Activated B cell treated with CpG ODN at 0.5 μM for 24 hours (primary cell): Measurements from ENCODE around the gene C5orf58. TPM values are rescaled to one million over a fixed set of nuclear protein-coding genes. Genes with fewer than 3 reads are reported as not detected.

Source experiments
- ATAC-seq: fragments of 200-7000 bp; cut with Tn5 transposase; one replicate; pipeline ENCODE4 v1.10.0; 2021; ENCODE audit warnings: low read depth, mild to moderate bottlenecking, moderate library complexity
- CTCF ChIA-PET: fragments of 350-600 bp; sonication (Branson Sonifier 250); formaldehyde crosslinking; loops from one replicate; lab custom pipeline; 2021; ENCODE audit warnings: antibody characterized with exemption; lab: Charles Lee
- POLR2A ChIA-PET: fragments of 350-600 bp; sonication (Branson Sonifier 250); formaldehyde crosslinking; loops from one replicate; lab custom pipeline; 2021; ENCODE audit warnings: antibody characterized with exemption; lab: Charles Lee
- DNase-seq: peaks from one replicate; pipeline ENCODE4 v3.0.0; 2022
- H3K27ac Mint-ChIP-seq: one replicate; pipeline ENCODE4 v1.8.0; 2020; ENCODE audit warnings: mixed read lengths
- H3K27me3 Mint-ChIP-seq: one replicate; pipeline ENCODE4 v1.8.0; 2021; ENCODE audit warnings: mixed read lengths
- H3K36me3 Mint-ChIP-seq: one replicate; pipeline ENCODE4 v1.8.0; 2021; ENCODE audit warnings: low read depth, mixed read lengths
- H3K4me1 Mint-ChIP-seq: one replicate; pipeline ENCODE4 v1.8.0; 2021; ENCODE audit warnings: mixed read lengths
- H3K4me3 Mint-ChIP-seq: one replicate; pipeline ENCODE4 v1.8.0; 2020; ENCODE audit warnings: mild to moderate bottlenecking, mixed read lengths
- H3K9me3 Mint-ChIP-seq: one replicate; pipeline ENCODE4 v1.8.0; 2020; ENCODE audit warnings: mixed read lengths
- intact Hi-C: fragments of 100-400 bp; cut with micrococcal nuclease; formaldehyde crosslinking; loops from one replicate; pipeline ENCODE4 v1.15.1; 2024
- total RNA-seq: library from RNA; stranded (reverse); gene quantifications from 2 replicates; pipeline ENCODE4 v1.2.3, GENCODE V29; 2022
- TF ChIP-seq, protein P1 (sequence below): fragments of 200-600 bp; IDR thresholded peaks from one replicate; pipeline ENCODE4 v1.8.0; 2022; ENCODE audit warnings: antibody characterized with exemption, mild to moderate bottlenecking

The C5orf58 gene
- total RNA-seq, 1 donor from 2014 or later = not detected

DNA sequence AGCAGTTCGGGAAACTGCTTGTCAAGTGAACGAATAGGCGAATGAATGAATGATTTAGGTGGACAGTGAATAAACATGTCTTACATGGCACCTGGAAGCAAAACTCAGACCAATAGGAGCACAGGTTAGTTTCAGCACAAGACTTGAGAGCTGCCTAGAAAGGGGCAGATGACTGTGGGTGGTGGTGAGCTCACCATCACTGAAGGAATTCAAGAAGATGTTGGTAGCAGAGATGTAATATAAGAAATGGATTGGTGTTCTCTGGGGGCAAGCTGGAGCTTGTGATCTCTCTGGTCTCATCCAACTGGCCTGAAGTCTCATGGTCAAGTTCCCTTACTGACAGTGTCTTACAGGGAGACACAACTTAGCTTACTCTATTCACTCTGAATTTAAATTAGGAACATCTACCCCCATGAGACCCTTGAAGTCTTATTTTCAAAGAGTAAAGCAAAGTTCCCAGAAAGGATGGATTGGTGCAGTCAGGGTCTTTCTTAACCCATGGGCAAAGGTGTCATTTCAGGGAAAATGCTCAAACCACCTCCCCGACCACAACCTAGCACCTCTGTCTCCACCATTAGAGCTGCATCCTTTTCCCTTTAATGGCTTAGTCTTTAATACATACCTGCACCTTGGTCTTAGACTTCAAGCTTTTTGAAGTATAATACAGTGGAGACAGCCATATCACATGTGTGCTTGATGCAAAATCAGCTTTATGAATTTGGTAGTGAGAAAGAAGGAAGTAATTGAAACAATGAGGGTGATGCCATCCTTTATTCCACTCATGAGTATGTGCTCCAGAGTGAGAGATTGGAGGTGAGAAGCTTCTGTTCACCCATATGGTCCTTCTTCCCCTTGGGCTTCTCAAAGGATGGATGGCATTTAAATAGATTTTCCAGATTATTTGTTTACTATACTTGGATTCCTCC is 59.7 kb downstream of the C5orf58 start:
- no peak for DNase-seq
- Mint-ChIP-seq H3K27me3 (peaks cover 17% of the 10 kb centered on the region), H3K4me1 (peaks cover 49% of the 10 kb centered on the region), H3K9me3 (no peaks in the 10 kb centered on the region), H3K36me3 (peaks cover 9% of the 10 kb centered on the region), H3K4me3 (peak overlapping the region; percentile 26), H3K27ac (peak overlapping the region; percentile 10)
- intact Hi-C loops = loop anchor here (1.0 kb wide), 4 partner anchors 13 to 39 kb away; no protein-coding TSS in a partner anchor
- no peak for ATAC-seq
- TF ChIP-seq, protein P1, sequence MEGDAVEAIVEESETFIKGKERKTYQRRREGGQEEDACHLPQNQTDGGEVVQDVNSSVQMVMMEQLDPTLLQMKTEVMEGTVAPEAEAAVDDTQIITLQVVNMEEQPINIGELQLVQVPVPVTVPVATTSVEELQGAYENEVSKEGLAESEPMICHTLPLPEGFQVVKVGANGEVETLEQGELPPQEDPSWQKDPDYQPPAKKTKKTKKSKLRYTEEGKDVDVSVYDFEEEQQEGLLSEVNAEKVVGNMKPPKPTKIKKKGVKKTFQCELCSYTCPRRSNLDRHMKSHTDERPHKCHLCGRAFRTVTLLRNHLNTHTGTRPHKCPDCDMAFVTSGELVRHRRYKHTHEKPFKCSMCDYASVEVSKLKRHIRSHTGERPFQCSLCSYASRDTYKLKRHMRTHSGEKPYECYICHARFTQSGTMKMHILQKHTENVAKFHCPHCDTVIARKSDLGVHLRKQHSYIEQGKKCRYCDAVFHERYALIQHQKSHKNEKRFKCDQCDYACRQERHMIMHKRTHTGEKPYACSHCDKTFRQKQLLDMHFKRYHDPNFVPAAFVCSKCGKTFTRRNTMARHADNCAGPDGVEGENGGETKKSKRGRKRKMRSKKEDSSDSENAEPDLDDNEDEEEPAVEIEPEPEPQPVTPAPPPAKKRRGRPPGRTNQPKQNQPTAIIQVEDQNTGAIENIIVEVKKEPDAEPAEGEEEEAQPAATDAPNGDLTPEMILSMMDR = no peak
- POLR2A ChIA-PET = interaction anchor here (0.6 to 2.7 kb wide), 7 partner anchors 10 to 42 kb away, joined by 3 to 20 read pairs (median 7); no protein-coding TSS in a partner anchor
- CTCF ChIA-PET = interaction anchor here (1.2 to 2.3 kb wide), 9 partner anchors 10 to 66 kb away, joined by 3 to 10 read pairs (median 5); no protein-coding TSS in a partner anchor

DNA sequence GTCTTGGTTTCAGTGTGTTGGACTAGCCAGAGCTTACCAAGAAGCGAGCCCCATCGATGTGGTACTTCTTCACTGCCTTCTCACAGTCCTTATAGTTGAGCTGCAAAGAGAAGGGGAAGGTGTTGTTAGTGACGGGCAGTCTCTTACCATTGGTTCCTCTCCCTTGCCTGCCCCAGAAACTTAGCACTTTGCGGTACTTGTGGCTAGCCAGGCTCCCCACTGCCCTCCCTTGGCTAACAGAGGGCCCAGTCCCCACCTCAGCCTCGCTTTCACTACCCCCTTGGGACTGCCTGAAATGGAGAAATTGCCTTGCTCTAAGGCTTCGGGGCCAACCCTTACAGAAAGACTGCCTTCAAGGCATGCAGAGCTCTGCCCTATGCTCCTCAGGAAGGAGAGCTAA is 60.5 kb downstream of the C5orf58 start:
- H3K27ac Mint-ChIP-seq = peak overlapping the region; percentile 37
- intact Hi-C loops = loop anchor here (1.0 kb wide), 4 partner anchors 13 to 38 kb away; no protein-coding TSS in a partner anchor
- H3K9me3 Mint-ChIP-seq = no peaks in the 10 kb centered on the region
- peak; percentile 60 for DNase-seq
- ATAC-seq = peak; percentile 88
- TF ChIP-seq, protein P1 = no peak
- POLR2A ChIA-PET = interaction anchor here (0.6 to 2.7 kb wide), 8 partner anchors 11 to 41 kb away, joined by 3 to 20 read pairs (median 6); no protein-coding TSS in a partner anchor
- peaks cover 8% of the 10 kb centered on the region for H3K36me3 Mint-ChIP-seq
- peaks cover 57% of the 10 kb centered on the region for H3K4me1 Mint-ChIP-seq
- H3K4me3 Mint-ChIP-seq = peak overlapping the region; percentile 12
- H3K27me3 Mint-ChIP-seq = peaks cover 15% of the 10 kb centered on the region
- CTCF ChIA-PET = interaction anchor here (1.0 to 2.3 kb wide), 9 partner anchors 14 to 67 kb away, joined by 3 to 10 read pairs (median 5); no protein-coding TSS in a partner anchor

DNA sequence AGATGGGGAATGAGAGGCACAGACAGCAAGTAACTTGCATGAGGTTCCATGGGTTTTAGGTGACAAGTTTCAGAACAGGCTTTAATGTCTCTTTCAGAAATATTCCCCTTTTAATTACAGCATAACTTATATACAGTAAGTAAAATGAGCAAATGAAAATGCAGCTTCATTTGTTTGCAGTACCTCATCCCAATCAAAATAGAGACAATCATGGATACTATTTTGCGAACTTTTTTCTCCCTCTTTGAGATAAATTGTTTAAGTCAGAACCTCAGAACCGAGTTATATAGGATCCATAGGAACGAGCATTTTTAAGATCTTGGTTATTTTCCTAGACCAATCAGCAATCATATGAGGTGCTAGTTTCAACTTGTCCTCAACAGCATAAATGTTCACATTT is 61.3 kb downstream of the C5orf58 start:
- intact Hi-C loops = no loop called here
- POLR2A ChIA-PET = interaction anchor here (1.8 to 2.7 kb wide), 4 partner anchors 11 to 37 kb away, joined by 5 to 20 read pairs (median 14); no protein-coding TSS in a partner anchor
- Mint-ChIP-seq H3K36me3 (peaks cover 7% of the 10 kb centered on the region), H3K4me3 (no peak overlapping the region), H3K4me1 (peaks cover 60% of the 10 kb centered on the region), H3K27me3 (peaks cover 15% of the 10 kb centered on the region), H3K9me3 (no peaks in the 10 kb centered on the region), H3K27ac (no peak overlapping the region)
- DNase-seq = no peak
- CTCF ChIA-PET = interaction anchor here (1.0 to 3.8 kb wide), 8 partner anchors 15 to 68 kb away, joined by 3 to 22 read pairs (median 6); no protein-coding TSS in a partner anchor
- ATAC-seq = no peak
- TF ChIP-seq, protein P1 = no peak

DNA sequence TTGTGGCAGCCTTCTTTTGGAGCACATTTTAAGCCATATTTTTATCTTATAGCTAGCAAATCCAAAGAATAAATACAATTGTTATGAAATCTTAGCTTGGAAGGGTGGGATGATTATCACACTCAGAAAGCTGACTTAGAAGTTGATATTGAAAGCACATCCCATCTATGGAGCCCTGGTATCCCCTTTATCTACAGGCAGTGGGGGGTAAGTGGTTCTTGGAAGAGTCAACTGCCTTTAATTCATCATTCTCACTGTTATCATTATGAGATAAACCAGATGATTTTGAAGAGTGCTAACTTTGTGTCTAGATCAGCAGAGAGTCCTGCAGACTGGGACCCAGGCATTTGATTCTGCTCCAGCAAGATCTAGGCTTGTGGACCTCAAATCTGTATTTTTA is 61.8 kb downstream of the C5orf58 start:
- Mint-ChIP-seq H3K9me3 (no peaks in the 10 kb centered on the region), H3K27ac (no peak overlapping the region), H3K4me1 (peaks cover 60% of the 10 kb centered on the region), H3K27me3 (peaks cover 15% of the 10 kb centered on the region), H3K36me3 (peaks cover 4% of the 10 kb centered on the region), H3K4me3 (no peak overlapping the region)
- intact Hi-C loops = no loop called here
- POLR2A ChIA-PET = interaction anchor here (1.8 to 4.3 kb wide), 3 partner anchors 15 to 37 kb away, joined by 5 to 26 read pairs (median 20); no protein-coding TSS in a partner anchor
- CTCF ChIA-PET = interaction anchor here (1.6 to 3.8 kb wide), 3 partner anchors 28 to 45 kb away, joined by 6 to 22 read pairs (median 10); no protein-coding TSS in a partner anchor
- no peak for ATAC-seq
- no peak for DNase-seq
- TF ChIP-seq, protein P1 = no peak

Other genes starting within 250 kb of the C5orf58 start
- not detected in 2 replicates for gene FOXI1, start 127.1 kb upstream of the C5orf58 start, total RNA-seq
- gene LCP2, start 64.8 kb downstream of the C5orf58 start, total RNA-seq = 7.0 and 8.5 TPM in 2 replicates
- gene KCNMB1, start 156.4 kb downstream of the C5orf58 start, total RNA-seq = not detected in 2 replicates